CD4-positive, alpha-beta T cell treated with Interleukin-17A for 1 hour (primary cell): ENCODE data around the gene COPA.
A peak's percentile ranks its signal among the peaks of the same experiment; 100 is the strongest.

Source experiments
- DNase-seq: peaks from one replicate; pipeline ENCODE4 v3.0.0-alpha.2; 2020

The COPA gene

DNA sequence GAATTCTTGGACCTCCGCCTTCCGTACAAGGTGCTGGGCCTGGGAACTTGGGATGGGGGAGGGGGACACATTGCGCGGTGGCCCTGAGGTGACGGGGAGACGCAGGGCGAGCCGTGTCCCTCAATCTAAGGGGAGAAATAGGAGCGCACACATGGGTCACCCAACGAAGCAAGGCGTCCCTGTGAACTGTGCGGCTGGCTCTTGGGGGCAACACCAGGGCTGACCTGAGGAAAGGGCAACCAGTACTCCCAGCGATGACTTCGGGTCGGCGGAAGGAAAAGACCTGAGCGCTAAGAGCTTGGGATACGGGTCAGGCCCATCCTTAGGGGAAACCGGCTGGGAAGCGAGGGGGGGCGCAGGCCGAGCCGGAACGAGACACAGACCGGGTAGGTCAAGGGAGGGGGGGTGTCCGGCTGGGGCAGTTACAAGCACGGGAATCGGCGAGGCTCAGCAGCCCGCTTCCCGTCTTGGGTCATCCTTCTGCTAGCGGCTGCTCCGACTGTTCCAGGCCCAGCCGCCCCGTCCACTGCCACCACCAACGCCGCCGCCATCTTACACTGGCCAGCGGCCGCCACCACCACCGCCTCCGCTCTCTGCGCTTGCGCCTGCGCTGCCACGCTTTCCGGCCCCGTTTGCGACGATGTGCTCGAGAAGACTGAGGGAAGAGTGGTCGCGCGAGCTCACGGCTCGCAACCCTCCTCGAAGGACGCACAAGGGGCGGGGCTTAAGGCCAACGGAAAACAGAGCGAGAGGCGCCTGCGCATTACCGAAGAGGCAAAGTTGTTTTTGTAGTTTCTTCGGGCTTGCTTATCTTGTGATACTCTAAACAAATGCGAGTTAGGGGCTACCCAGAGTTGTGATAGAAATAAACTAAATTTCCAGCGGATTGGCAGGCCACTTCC, 80.9 kb downstream of the COPA start, which contains the start of gene DCAF8:
TSS of gene DCAF8 (minus strand) at position 657 of the 902 bp plus-strand sequence. CDS start 18,541 bp downstream, outside the sequence.
- peak; percentile 99 for DNase-seq

DNA sequence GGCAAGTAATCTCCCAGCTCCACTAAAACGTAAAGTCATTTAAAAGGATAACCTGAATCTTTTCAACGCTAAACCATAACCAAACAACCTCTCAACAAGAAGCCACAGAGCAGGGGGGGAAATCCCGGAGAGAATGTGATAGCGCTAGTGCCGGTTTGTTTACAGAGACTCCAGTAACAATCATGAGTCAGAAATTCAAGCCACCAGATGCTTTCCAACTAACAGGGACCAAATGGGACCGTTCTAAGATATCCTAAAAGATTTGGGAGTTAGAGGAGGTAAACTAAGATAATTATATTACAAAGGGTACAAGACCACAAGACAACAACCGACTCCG, 81.5 kb downstream of the COPA start:
- DNase-seq = peak; percentile 90

DNA sequence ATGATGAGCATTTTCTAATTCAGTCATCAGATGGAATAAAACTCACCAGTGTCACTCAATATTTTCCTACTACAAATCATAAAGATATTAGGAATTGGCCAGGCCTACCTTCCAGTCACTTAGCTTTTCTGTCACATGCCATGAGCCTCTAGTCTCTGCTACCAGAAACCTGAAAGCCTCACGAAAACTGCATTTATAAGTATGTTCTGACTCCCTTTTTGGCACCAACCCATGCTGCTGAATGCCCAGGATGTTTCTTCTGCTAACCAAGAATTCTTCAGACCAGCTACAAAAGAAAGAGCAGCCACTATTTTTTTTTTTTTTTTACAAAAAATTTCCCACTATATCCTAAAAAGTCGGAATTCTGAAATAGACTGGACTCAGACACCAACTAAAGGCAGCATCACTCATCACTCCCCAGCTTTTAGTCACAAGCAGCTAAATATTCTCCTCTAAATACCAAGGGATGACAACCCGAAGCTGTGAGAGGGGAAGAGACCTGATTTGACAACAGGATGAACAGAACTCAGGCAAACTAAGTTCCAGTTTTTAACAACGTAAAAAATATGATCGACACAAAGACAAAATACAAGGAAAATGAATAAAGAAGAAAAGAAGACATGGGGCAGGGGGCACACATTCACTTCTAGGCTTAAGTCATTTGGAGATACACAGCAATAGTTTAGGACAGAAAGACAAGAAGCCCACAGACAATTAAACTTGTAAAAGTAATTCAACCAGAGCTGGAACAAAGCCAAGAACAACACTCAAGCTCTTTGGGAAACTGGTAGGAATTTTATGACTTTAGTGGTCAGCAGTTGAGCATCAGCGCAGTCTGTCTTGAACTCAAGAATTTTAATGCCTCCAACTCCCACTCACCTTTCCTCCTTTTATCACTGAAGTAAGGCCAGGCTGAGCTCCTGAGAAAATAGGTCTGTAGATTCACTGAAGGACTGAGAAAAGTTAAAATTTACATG, 82.4 kb downstream of the COPA start:
- DNase-seq = peak; percentile 19

GRCh38 chr1:160258177-160258798, 84.8 kb downstream of the COPA start:
- DNase-seq = no peak

- DNase-seq = no peak
These were observed 85.5 kb downstream of the COPA start for GRCh38 chr1:160257411-160258015.

DNA sequence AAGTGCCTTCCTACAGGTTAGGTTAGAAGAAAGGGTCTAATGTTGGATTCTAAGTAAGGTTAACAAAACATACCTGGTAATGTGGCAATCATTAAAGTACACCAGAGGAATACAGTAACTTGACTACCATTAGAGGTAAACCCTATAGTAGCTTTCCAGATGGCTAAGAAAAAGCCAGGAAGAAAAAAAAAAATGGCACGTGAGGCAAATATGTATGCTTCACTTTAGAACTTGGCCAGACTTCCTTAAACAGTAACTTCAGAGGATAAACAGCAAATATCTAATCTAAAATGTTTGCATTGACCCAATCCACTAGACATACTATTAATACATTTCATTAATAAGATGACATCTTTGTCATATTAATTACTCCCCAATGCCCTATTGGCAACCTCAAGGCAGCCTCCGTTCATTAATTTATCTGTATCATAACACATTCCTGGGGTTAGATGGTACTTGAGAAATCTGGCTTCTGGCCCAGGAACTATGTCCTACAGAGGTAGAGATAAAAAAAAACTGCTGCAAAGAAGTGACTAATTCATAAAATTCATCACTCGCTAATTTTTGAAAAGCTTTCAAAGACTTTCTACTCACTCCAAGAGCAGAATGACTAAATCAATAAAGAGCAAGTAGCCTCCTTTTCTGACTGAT, 86.5 kb downstream of the COPA start:
- DNase-seq = no peak

DNA sequence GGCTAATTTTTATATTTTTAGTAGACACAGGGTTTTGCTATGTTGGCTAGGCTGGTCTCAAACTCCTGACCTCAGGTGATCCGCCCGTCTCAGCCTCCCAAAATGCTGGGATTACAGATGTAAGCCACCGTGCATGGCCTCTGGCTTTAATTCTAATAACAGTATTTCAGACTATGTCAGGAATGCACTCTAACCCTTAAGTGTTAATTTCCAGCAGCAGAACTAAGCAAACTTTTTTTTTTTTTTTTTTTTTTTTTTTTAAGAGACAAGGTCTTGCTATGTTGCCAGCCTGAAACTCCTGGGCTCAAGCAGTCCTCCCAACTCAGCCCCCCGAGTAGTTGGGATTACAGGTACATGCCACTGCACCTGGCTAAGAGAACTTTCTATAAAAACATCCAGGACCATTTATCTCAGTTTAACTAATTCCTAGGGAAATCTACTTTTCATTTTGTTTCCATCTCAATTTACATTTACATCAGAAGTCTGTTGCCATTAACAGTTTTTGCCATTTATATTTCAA, 87.2 kb downstream of the COPA start:
- DNase-seq = no peak

GRCh38 chr1:160251687-160252526, 91.1 kb downstream of the COPA start:
- DNase-seq = peak; percentile 76

DNA sequence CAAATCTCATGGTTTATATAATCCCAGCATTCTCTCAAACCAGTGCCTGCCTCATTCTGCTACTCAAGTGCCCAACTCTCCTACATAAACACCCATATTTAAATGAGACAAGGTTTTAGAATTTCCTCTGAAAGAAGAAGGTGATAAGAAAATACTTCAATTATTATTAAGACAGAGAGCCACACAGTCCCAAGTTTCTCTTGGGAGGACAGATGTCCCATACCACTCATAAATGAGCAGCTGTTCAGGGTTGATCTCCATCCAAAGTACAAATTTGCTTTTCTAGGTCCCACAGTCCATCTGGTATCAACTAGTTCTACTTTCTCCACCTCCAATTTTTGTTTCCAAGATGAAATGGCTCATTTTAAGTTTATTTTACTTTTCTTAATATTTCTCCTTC, 92.0 kb downstream of the COPA start:
- no peak for DNase-seq

DNA sequence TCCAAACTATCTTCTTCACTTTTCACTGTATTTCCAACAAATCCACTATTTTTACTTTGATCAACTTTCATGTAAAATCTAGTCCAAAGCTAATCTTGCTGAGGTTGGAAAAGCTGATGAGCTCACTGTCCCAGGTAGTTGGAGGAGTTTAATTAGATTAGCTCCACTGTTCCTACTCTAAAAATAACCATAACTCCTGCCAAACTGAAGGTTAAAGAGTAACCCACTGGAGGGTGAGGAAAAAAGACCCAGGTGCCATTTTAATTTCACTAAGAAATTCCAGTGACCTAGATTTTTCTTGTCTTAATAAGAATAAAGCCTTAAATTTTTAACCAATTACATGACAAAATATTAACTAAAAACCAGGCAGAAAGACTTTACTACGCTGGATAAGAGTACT, 96.0 kb downstream of the COPA start:
- no peak for DNase-seq

DNA sequence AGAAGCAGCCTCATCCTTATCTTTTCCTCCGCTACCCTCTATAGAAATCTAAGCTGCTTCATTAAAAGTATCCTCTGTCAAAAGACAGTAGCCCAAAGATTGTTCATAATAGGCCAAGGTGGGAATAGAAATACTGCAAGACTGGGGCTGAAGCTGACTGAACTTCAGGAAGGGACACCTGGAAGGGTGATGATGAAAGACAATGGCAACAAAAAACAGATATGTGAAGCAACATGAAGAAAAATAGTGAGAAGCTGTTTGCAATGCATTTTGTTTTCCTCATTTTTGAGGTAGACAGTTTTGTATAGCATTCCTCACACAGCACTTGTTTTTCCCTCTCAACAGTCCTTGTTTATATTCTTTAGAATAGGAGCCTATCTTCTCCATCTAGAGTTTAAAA, 97.6 kb downstream of the COPA start:
- DNase-seq = no peak

DNA sequence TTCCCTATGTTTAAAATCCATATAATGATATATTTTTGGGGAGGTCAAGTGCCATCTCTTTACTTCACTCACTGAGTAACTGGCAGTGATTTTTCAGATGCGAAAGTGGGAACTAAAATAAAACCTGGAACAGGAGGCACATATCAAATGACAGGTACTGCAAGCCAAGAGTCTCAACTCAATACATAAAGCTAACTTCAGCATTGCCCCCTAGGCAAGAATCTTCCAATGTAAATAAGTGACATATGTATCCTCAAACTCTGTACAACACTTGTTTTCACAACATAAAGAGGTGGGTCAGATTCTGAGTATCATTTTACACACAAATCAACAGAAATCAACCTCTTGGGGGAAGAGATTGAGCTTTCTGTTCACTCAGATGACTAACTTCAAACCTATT, 98.8 kb downstream of the COPA start:
- DNase-seq = no peak

- DNase-seq = no peak
These were observed 99.3 kb downstream of the COPA start for GRCh38 chr1:160243767-160244166.

DNA sequence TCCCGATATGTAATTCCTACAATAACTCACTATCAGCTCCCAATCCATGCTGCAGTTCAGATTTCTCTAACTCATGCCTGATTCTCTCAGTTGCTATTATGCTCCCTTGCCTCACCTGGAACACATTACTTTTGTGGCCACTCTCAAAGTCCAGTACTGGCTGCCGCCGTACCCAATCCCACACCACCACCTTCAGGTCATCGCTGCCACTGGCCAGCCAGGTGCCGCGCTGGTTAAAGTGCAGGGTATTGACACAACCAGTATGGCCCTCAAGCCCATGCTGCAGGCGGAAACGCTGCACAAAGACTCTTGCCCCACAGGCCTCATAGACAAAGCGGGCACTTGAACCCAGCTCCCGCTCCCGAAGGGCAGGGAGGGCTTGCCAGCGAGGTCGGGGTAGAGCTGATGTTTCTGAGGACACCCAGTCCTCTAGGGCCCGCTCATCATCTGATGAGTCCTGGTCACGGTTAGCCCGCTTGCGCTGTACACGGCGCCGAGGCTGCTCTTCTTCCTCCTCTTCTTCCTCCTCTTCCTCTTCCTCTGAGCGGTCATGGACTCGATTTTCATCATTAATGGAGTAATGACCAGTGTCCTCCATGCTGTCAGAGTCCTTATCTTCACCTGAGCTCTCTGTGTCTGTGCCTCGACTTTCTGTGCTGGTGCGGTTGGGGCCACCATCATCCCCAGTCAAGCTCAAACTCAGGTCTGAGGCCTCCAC, 103.3 kb downstream of the COPA start:
- DNase-seq = no peak
